Activated naive CD4-positive, alpha-beta T cell treated with anti-CD3 and anti-CD28 coated beads, Interleukin-2, amount 10 ng/mL, durations not matched to agents 7 days and 5 days (primary cell): ENCODE results near the gene CLIC4.
"Not testable (repeated sequence)": the region's sequence is repeated elsewhere in the genome, so short reads cannot be mapped to it uniquely, and the experiment has no call there.

ENCODE experiments used
- CTCF ChIA-PET: fragments of 350-600 bp; sonication (Branson Sonifier 250); formaldehyde crosslinking; loops from one replicate; lab custom pipeline; 2021; ENCODE audit warnings: antibody characterized with exemption; lab: Charles Lee
- DNase-seq: peaks from one replicate; pipeline ENCODE4 v3.0.0-alpha.2; 2020
- H3K27ac Mint-ChIP-seq: one replicate; pipeline ENCODE4 v1.8.0; 2021; ENCODE audit warnings: mild to moderate bottlenecking, moderate library complexity, mixed read lengths
- H3K27me3 Mint-ChIP-seq: one replicate; pipeline ENCODE4 v1.8.0; 2021; ENCODE audit warnings: mild to moderate bottlenecking, mixed read lengths
- H3K36me3 Mint-ChIP-seq: one replicate; pipeline ENCODE4 v1.8.0; 2021; ENCODE audit warnings: mixed read lengths
- H3K4me1 Mint-ChIP-seq: one replicate; pipeline ENCODE4 v1.8.0; 2021; ENCODE audit warnings: mixed read lengths
- H3K4me3 Mint-ChIP-seq: one replicate; pipeline ENCODE4 v1.8.0; 2021; ENCODE audit warnings: mild to moderate bottlenecking, moderate library complexity, mixed read lengths
- H3K9me3 Mint-ChIP-seq: one replicate; pipeline ENCODE4 v1.8.0; 2021; ENCODE audit warnings: mixed read lengths

Gene CLIC4

DNA sequence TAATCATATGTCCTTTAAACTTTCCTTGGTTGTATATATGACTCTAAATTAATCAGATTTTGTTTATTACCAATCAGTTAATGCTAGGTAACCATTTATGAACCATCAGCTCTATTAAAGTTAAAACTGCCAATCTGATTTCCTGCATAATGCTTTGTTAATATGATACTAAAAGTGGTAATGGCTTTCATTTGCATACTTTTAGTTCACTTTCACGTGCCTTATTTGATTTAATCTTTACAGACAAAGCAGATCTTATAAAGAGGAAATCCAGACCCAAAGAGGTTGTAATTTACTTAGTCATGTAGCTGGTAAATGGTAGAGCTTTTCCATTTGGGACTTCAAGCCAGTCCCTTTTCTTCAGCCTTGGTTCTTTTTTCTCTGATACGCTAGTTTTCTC is 61.3 kb downstream of the CLIC4 start:
- CTCF ChIA-PET, result interaction anchor here (0.6 to 1.0 kb wide), 3 partner anchors 28 to 784 kb away, joined by 3 to 4 read pairs (median 3); no protein-coding TSS in a partner anchor
- Mint-ChIP-seq H3K27me3 (no peaks in the 10 kb centered on the region), H3K4me1 (no peaks in the 10 kb centered on the region), H3K27ac (no peak overlapping the region), H3K9me3 (no peaks in the 10 kb centered on the region), H3K4me3 (no peak overlapping the region), H3K36me3 (no peaks in the 10 kb centered on the region)
- no peak for DNase-seq

DNA sequence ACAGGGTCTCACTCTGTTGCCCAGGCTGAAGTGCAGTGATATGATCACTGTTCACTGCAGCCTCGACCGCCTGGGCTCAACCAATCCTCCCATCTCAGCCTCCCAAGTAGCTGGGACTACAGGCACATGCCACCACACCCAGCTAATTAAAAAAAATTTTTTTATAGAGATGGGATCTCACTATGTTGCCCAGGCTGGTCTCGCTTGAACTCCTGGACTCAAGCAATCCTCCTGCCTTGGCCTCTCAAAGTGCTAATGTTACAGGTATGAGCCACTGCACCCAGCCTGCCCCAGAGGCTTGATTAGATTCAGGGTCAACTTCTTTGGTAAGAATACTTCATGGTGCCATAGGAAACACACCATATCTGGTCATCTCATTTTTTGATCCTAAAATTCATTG is 66.2 kb downstream of the CLIC4 start:
- H3K9me3 Mint-ChIP-seq, CTCF ChIA-PET, H3K36me3 Mint-ChIP-seq, H3K4me1 Mint-ChIP-seq, H3K27ac Mint-ChIP-seq, H3K27me3 Mint-ChIP-seq, DNase-seq, H3K4me3 Mint-ChIP-seq: not testable (repeated sequence)

DNA sequence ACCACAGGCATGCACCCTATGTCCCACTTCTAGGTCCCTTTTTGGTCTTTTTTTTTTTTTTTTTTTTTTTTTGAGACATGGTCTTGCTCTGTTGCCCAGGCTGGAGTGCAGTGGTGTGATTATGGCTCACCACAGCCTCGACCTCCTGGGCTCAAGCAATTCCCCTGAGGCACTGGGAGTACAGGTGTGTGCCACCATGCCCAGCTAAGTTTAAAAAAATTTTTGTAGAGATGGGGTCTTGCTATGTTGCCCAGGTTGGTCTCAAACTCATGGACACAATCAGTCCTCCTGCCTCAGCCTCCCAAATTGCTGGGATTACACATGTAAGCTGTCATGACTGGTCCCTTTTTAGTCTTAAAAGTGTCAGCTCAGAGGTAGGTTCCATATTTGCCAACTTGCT is 75.0 kb downstream of the CLIC4 start:
- CTCF ChIA-PET, result interaction anchor here (1.9 kb wide), 1 partner anchor 131 kb away, joined by 6 read pairs; no protein-coding TSS in a partner anchor
- not testable (repeated sequence) for H3K27ac Mint-ChIP-seq, H3K4me1 Mint-ChIP-seq, H3K9me3 Mint-ChIP-seq, H3K36me3 Mint-ChIP-seq, DNase-seq, H3K4me3 Mint-ChIP-seq, H3K27me3 Mint-ChIP-seq

DNA sequence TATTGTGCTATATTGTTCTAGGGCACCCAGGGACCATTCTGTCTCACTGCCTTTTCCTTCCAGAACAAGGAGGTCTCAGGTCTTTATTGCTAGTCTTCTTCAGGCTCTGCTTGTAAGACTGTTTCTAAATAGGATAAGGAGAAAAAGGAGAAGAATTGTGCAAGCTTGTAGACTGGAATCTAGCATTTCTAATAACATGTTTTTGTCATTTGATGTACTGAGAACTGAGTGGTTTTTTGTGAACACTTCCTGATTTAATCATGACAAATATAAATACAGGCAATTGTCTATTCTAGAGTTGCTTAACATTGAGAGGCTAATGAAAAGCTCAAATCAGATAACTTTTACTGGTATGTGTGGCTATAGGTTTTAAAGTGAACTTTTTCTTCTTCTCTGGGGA is 77.6 kb downstream of the CLIC4 start:
- no peak for DNase-seq
- CTCF ChIA-PET, result interaction anchor here (0.8 to 9.6 kb wide), 2 partner anchors 12 to 134 kb away, joined by 3 to 194 read pairs; no protein-coding TSS in a partner anchor
- Mint-ChIP-seq H3K9me3 (no peaks in the 10 kb centered on the region), H3K4me3 (no peak overlapping the region), H3K36me3 (no peaks in the 10 kb centered on the region), H3K27me3 (peaks cover 8% of the 10 kb centered on the region), H3K4me1 (no peaks in the 10 kb centered on the region), H3K27ac (no peak overlapping the region)

DNA sequence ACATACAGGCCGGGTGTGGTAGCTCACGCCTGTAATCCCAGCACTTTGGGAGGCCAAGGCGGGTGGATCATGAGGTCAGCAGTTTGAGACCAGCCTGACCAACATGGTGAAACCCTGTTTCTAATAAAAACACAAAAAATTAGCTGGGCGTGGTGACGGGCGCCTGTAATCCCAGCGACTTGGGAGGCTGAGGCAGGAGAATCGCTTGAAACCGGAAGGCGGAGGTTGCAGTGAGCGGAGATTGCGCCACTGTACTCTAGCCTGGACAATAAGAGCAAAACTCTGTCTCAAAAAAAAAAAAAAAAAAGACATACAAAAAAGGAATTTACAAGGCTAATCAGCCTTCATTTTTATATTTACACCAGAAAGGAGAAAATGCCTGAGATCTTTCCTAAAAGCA is 78.2 kb downstream of the CLIC4 start:
- not testable (repeated sequence) for H3K4me3 Mint-ChIP-seq, H3K4me1 Mint-ChIP-seq, DNase-seq, H3K27me3 Mint-ChIP-seq, H3K9me3 Mint-ChIP-seq, H3K36me3 Mint-ChIP-seq, H3K27ac Mint-ChIP-seq
- CTCF ChIA-PET, result interaction anchor here (0.7 to 9.6 kb wide), 4 partner anchors 9 to 972 kb away, joined by 3 to 194 read pairs (median 4); no protein-coding TSS in a partner anchor

DNA sequence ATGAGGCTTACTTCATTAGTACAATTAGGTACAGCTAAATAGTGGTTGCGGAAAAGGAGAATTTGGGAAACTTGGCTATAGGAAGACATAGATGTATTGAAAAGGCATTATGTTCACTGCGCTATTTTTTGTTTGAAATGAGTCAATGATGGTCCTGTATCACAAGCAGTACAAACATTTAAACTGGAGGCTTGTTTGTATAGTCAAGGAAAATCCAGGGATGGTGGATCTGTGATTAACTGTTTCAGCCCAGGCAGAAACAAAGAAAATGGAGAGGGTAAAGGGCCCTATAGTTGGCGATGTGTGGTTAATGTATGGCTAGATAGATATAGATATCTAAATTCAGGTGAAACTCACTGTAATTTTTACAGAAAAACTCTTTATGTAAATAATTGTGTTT is 79.9 kb downstream of the CLIC4 start:
- H3K36me3 Mint-ChIP-seq, result no peaks in the 10 kb centered on the region
- peaks cover 8% of the 10 kb centered on the region for H3K27me3 Mint-ChIP-seq
- H3K4me3 Mint-ChIP-seq, result no peak overlapping the region
- DNase-seq, result no peak
- H3K4me1 Mint-ChIP-seq, result no peaks in the 10 kb centered on the region
- CTCF ChIA-PET, result interaction anchor here (0.6 to 9.6 kb wide), 5 partner anchors 10 to 324 kb away, joined by 3 to 194 read pairs (median 3); no protein-coding TSS in a partner anchor
- no peak overlapping the region for H3K27ac Mint-ChIP-seq
- no peaks in the 10 kb centered on the region for H3K9me3 Mint-ChIP-seq

DNA sequence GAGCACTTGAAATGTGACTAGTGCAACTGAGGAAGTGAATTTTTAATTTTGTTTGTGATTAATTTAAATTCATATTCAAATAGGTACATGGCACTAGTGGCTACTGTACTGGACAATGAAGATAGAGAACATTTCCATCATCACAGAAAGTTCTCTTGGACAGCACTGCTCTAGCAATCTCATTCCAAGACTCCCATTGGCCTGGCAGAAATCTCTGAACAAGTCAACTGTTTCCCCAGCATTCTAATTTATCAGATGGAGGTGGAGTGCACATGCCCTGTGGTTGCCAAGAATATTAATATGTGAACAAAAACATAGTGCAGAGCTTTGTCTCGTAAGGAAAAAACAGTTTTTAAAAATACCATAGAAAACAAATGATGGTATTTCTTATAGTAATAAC is 81.3 kb downstream of the CLIC4 start:
- CTCF ChIA-PET, result interaction anchor here (1.0 to 9.6 kb wide), 6 partner anchors 9 to 627 kb away, joined by 3 to 194 read pairs (median 4); no protein-coding TSS in a partner anchor
- Mint-ChIP-seq H3K36me3 (no peaks in the 10 kb centered on the region), H3K4me3 (no peak overlapping the region), H3K9me3 (no peaks in the 10 kb centered on the region), H3K27ac (no peak overlapping the region), H3K27me3 (peaks cover 5% of the 10 kb centered on the region), H3K4me1 (no peaks in the 10 kb centered on the region)
- no peak for DNase-seq

DNA sequence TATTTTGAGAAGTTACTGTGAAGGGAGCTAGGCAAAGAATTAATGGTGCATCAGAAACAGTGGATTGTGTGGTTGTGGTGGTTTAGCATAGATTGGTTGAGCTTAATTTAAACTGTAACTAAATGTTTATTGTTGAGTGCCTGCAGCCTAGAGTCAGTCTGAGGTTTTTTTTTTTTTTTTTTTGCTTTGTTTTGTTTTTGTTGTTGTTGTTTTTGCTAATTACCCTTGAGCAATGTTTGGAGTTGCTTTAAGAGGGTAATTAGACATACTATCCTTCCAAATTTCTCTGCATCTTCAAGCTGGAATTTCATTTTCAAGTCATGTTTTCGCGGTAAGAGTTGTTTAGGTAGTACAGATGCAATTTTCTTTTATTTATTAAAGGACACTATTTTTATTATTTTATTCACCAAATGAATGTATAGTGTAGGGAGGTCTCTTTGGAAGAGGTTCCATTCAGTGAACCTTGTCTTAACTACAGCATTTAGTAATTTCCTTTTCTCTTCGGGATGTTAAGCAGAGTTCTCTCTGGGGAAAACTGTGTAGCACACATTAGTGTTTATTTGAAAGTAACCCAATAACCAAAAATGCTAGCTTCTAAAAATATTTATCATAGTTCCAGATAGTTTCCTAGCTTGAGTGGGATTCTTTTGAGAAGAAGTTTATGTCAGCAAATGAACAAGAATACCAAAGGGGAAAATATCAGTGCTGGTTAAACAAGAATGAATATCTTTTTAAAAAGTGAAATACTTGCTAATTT is 82.3 kb downstream of the CLIC4 start:
- no peak overlapping the region for H3K4me3 Mint-ChIP-seq
- H3K27ac Mint-ChIP-seq, result no peak overlapping the region
- no peaks in the 10 kb centered on the region for H3K4me1 Mint-ChIP-seq
- CTCF ChIA-PET, result interaction anchor here (0.6 to 9.6 kb wide), 5 partner anchors 9 to 628 kb away, joined by 3 to 194 read pairs (median 4); no protein-coding TSS in a partner anchor
- no peaks in the 10 kb centered on the region for H3K36me3 Mint-ChIP-seq
- H3K27me3 Mint-ChIP-seq, result peaks cover 4% of the 10 kb centered on the region
- no peaks in the 10 kb centered on the region for H3K9me3 Mint-ChIP-seq
- no peak for DNase-seq

DNA sequence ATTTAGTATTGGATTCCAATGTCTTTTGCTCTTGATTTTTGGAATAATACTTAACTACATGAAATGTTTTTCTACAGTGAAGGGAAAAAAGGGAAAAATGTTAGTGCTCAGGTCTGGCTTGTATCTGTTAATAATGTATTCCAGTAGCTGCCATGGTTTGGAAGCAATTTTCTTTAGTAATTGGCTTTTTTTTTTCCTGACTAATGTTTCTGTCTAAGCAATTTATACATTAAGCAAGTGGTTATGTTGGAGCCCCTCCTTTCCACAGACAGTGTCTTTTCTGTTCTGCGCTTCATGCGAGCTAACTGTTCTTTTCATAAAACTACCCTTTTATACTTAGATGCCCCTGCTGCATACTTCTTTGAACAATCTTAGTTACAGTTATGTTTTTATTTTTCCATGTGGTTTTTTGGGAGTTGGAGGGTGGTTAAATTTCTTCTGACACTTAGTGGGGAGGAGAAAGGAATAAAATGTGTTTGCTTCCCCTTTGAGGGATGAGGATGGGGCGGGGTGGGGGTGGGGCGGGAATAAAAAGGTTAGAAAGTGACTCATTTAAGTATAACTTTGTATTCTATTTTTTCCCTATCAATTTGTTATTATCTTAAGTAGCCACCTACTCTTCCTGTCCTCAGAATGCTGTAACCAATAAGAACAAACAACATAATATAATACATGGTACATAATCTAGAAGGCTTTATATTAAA is 83.1 kb downstream of the CLIC4 start:
- no peaks in the 10 kb centered on the region for H3K4me1 Mint-ChIP-seq
- no peaks in the 10 kb centered on the region for H3K9me3 Mint-ChIP-seq
- no peaks in the 10 kb centered on the region for H3K36me3 Mint-ChIP-seq
- H3K27me3 Mint-ChIP-seq, result peaks cover 4% of the 10 kb centered on the region
- no peak overlapping the region for H3K27ac Mint-ChIP-seq
- CTCF ChIA-PET, result interaction anchor here (1.4 to 9.6 kb wide), 2 partner anchors 139 to 186 kb away, joined by 3 to 194 read pairs; no protein-coding TSS in a partner anchor
- no peak overlapping the region for H3K4me3 Mint-ChIP-seq
- DNase-seq, result no peak

DNA sequence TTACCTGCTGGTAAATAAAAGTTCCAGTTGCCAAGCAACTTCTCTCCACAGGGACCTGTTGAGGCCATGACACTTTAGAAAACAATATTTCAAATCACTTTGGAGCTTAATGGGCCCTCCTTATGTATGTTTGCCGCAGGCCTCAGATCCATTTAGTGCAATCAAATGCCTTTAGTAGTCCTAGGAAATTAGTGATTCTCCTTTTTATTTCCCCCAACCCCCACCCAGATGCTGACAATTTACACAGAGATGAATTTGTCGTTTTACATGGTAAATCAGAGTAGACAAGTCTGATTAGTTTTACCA is 83.6 kb downstream of the CLIC4 start:
- Mint-ChIP-seq H3K9me3 (no peaks in the 10 kb centered on the region), H3K4me1 (no peaks in the 10 kb centered on the region), H3K27ac (no peak overlapping the region), H3K4me3 (no peak overlapping the region), H3K36me3 (no peaks in the 10 kb centered on the region), H3K27me3 (peaks cover 4% of the 10 kb centered on the region)
- CTCF ChIA-PET, result interaction anchor here (9.6 kb wide), 1 partner anchor 140 kb away, joined by 194 read pairs; no protein-coding TSS in a partner anchor
- no peak for DNase-seq

DNA sequence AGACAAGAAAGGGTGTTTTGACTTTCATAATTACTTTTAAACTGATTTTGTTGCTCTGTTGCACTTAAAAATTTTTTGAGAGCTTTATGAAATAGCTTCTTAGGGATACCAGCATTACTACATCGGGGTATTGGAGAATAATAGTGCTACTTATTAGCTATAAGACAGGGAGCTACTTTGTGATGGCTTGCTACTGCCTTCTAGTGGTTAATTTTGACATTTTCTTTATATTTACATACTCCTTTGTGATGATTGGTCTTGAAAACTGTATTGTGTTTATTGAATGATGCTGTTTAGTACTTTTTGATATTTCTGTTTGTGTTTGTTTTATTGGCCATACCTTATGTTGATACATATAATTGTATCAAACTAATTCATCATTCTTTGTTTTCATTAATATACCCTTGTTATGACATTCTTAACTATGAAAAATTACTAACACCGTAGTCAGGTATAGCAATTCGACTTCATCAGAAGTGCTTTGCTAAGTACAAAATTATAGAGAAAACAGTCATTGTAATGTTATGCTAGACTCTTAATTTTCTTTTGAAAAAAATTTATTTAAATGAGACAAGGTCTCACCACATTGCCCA is 85.5 kb downstream of the CLIC4 start:
- H3K9me3 Mint-ChIP-seq, result no peaks in the 10 kb centered on the region
- peaks cover 4% of the 10 kb centered on the region for H3K27me3 Mint-ChIP-seq
- no peak overlapping the region for H3K4me3 Mint-ChIP-seq
- H3K36me3 Mint-ChIP-seq, result no peaks in the 10 kb centered on the region
- no peak overlapping the region for H3K27ac Mint-ChIP-seq
- CTCF ChIA-PET, result interaction anchor here (0.6 to 9.6 kb wide), 20 partner anchors 9 to 632 kb away, joined by 3 to 194 read pairs (median 4); partner anchors contain the start of gene CLIC4
- no peak for DNase-seq
- no peaks in the 10 kb centered on the region for H3K4me1 Mint-ChIP-seq

DNA sequence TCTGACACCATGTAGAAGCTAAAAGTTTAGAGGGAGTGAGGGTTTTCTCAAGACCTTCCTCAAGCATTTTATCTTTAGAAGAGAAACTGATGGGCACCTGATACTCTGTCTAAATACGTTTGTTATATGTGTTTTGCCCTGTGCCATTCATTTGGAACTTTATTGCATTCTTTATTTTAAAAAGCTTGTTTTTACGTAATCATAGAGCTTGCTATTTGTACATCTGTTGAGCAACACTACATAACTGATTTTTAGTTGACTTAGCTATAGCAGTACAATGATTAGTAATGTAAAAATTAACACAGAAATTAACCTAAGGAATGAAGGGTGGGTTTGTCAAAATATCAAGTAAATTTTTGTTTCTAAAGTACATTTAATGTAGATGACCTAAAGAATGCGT is 96.3 kb downstream of the CLIC4 start:
- no peaks in the 10 kb centered on the region for H3K4me1 Mint-ChIP-seq
- H3K27ac Mint-ChIP-seq, result no peak overlapping the region
- DNase-seq, result no peak
- no peaks in the 10 kb centered on the region for H3K36me3 Mint-ChIP-seq
- H3K27me3 Mint-ChIP-seq, result peaks cover 22% of the 10 kb centered on the region
- no peaks in the 10 kb centered on the region for H3K9me3 Mint-ChIP-seq
- CTCF ChIA-PET, result interaction anchor here (0.6 to 1.9 kb wide), 5 partner anchors 153 to 377 kb away, joined by 3 to 8 read pairs (median 3); no protein-coding TSS in a partner anchor
- H3K4me3 Mint-ChIP-seq, result no peak overlapping the region

DNA sequence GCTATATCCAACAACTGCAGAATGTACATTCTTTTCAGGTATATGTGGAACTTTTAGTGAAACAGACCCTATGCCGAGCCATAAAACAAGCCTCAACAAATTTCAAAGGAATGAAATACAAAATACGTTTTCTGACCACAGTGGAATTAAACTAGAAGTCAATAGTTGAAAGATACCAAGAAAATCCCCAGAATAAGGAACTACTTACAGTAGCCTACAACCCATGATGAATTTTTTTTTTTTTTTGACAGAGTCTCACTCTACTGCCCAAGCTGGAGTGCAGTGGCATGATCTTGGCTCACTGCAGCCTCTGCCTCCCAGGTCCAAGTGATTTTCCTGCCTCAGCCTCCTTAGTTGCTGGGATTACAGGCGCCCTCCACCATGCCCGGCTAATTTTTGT is 101.4 kb downstream of the CLIC4 start:
- CTCF ChIA-PET, result interaction anchor here (1.3 to 1.7 kb wide), 2 partner anchors 14 to 116 kb away, joined by 4 read pairs; no protein-coding TSS in a partner anchor
- no peaks in the 10 kb centered on the region for H3K9me3 Mint-ChIP-seq
- H3K36me3 Mint-ChIP-seq, result no peaks in the 10 kb centered on the region
- no peak for DNase-seq
- peaks cover 46% of the 10 kb centered on the region for H3K27me3 Mint-ChIP-seq
- peaks cover 22% of the 10 kb centered on the region for H3K4me1 Mint-ChIP-seq
- no peak overlapping the region for H3K4me3 Mint-ChIP-seq
- H3K27ac Mint-ChIP-seq, result no peak overlapping the region
